GM18873 (cell line): Measurements from ENCODE around the gene GAK.

Source experiments
- ATAC-seq: cut with Tn5 transposase; IDR thresholded peaks from one replicate; pipeline ENCODE4 v1.9.1; 2021; ENCODE audit warnings: mild to moderate bottlenecking, moderate library complexity, moderate number of reproducible peaks; ENCODE audit not compliant: unreplicated experiment, low FRiP score

The GAK gene

DNA sequence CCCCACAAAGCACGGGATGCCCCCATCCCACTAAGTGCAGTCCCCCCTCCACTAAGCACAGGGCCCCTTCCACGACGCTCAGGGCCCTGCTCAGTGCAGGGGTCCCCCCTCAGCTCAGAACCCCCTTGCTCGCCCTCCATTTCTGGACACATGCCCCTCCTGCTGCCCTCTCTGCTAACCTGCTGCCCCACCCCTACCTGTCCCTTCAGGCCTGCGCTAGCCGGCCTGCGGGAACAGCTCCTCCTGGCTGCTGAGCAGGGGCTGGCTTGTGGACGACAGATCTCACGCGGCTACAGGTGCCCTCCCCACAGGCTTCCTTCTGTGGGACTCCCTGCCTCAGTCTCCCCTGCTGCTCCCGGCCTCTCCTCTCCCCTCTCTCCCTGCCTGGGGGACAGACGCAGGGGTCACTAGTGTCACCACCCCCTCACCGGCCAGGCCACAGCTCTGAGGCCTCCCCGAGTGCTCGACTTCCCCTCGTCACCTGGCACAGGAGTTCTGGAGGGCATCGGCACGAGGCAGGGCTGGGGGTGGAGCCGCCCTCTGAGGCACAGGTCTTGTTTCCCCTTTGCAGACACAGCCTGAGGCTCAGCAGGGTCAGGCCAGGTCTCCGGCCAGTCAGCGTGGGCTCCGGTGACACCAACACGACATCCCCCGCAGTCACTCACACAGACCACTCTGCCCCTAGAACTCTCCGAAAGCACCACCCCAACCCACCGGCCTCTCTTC is 21.6 kb downstream of the GAK start:
- ATAC-seq: no peak

DNA sequence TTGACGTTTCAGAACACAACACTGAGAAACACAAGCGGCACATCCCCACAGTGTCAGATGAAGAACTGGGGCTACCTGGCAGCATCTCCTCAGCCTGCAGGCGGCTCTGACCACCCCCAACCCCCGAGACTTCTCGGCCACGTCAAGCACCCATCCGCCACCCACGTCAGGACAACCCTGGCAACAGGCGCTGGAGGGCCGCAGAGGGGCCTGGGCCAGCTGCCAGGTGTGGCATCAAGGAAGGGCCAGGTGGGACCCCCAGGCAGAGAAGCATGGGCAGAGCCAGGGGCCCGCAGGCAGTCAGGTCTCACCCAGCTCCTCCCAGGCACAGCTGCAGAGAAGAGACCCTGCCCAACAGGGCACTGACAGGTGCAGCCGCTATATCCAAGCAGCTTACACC is 22.3 kb downstream of the GAK start:
- no peak for ATAC-seq

DNA sequence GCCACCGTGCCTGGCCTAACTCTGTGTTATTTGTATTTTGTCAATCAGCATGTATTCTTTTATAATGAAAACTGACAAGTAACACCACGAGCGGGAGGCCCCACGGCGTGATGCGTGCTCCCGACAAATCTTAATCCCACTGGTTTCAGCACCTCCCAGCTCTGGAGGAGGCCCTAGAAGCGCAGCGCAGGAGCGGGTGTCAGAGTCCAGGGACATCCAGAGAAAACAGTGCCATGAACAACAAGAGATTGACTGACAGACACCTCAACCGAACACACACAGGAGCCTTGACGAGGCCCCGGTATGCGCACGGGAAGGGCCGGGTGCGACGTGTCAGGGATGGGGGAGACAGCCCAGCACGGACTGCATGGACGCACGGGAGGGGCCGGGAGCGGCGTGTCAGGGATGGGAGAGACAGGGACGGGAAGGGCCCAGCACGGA is 23.0 kb downstream of the GAK start:
- no peak for ATAC-seq

DNA sequence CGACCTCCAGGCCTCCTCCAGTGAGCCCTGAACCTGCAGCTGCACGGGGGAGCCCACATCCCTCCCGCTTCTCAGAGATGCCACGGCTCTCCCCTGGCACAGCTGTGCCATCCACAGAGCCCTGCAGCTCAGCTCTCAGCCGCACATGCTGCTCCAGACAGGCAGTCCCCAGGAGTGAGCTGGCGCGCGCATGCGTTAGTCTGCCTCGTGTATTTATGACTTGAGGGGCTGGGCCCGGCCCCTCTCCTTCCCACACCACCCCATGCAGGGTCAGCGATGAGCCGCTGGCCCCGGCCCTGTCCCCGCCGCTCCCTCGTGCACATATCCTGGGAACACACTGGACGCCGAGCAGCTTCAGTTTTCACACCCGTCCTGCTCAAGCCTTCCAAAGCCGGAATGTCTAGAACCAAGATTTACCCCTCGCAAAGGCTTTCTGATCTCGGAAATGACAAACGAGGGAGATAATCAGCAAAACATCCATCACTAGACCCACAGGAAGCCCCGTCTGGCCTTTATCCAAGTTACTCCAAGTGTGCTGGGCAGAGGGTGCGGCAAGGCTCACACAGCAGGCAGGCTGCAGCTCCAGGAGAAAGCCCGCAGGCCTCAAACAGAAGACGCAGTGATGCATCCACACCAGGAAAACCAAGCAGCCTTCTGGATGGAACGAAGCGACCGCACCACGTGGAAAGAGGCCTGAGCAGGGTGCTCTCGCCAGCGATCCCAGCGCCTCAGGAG is 24.3 kb downstream of the GAK start:
- no peak for ATAC-seq

GRCh38 chr4:907103-907400 is 25.1 kb downstream of the GAK start:
- no peak for ATAC-seq

DNA sequence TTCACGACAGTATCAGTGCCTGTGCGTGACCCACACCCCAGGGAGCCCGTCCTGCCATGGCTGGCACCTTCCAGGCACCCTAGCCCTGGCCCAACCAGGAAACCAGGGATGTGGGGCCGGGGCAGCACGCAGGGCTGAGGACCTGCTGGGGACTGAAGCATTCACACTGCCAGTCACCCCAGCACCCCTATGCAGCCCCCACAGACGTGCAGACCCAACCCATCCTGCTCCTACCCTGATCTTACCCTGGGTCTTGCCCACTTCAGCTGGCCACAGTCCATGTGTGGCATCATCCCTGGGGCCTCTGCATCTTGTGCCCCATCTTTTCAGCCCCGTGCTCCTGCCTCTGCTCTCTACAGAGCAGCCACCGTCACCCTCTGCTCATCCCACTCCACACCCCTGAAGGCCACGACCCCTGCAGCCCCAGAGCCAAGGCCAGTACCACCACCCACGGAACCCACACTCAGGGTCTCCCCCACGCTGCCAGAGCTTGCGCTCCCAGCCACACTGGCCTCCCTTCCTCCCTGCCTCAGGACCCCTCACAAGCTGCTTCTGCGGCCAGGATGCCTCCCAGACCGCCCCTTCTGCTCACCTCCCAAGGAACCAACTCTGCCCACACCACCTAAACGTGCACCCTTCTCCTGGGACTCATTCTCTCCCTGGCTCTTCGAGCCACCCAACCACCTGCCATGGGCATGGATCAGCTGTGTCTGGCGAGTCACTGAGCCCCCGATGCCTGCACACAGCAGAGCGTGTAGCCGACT is 25.6 kb downstream of the GAK start:
- no peak for ATAC-seq

DNA sequence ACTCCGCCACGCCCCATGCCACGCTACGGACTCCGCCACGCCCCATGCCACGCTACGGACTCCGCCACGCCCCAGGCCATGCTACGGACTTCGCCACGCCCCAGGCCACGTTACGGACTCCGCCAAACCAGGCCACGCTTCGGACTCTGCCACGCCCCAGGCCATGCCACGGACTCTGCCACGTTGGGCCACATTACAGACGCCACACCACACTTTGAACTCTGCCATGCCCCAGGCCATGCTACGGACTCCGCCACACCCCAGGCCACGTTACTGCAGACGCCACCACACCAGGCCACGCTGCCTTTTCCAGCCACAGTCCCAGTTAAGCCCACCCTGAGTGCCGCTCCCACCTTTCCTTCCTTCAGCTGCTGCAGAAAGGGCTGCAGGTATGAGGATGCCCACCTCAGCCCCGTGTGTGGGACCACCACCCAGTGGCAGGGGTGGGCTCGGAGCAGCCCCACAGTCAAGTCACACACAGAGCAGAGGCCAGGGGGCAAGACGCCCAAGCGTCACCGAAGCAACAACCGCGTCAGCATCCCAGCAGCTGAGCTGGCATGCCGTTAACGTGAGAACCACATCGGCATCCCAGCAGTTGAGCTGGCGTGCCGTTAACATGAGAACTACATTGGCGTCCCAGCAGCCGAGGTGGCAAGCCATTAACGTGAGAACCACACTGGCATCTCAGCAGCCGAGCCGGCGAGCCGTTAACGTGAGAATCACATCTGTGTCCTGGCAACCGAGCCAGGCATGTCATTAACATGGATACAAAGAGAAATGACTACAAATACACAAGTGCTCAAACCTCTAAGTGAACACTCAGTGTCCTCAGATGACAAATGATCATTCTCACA is 26.4 kb downstream of the GAK start:
- ATAC-seq: no peak

DNA sequence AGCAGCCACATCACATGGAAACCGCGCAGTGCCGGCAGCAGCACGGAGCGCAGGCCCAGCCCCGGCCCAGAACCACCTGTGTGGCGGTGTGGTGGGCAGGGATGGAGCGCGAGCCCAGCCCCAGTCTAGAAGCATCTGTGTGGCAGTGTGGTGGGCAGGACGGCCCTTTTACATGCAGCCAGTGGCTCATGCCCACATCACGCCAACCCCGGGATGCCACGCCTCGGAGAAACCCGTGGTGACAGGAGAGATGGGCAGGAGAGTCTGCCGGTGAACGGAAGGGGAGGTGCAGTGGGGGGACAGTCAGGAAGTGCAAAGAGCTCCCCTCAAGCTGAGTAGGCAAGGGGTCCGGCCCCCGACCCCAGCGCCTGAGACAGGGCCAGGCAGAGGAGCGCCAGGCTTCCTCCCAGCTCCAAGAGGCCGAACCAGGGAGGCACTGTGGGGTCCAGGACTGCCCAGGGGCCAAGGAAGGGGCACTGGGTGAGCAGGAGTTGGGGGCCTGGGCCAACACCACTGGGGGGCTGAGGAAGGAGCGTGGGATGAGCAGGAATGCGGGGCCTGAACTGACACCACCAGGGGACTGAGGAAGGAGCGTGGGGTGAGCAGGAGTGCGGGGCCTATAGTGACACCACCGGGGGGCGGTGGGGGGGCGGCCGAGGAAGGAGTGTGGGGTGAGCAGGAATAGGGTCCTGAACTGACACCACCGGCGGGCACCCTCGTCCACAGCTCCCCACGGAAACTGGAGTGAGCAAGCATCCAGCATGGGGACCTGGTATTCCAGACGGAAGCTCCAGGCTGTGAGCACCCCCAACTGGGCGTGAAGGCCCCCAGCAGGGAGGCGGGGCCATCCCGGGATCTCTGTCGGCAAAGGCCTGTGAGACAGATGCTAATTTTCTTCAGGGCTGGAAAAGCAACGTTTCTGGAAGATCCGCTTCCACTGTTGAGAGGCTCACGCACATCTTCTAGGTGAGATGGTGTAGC is 28.8 kb downstream of the GAK start:
- no peak for ATAC-seq

- no peak for ATAC-seq
Observed at GRCh38 chr4:901192-901910, 30.8 kb downstream of the GAK start.

- no peak for ATAC-seq
Observed at GRCh38 chr4:900721-901120, 31.4 kb downstream of the GAK start.

DNA sequence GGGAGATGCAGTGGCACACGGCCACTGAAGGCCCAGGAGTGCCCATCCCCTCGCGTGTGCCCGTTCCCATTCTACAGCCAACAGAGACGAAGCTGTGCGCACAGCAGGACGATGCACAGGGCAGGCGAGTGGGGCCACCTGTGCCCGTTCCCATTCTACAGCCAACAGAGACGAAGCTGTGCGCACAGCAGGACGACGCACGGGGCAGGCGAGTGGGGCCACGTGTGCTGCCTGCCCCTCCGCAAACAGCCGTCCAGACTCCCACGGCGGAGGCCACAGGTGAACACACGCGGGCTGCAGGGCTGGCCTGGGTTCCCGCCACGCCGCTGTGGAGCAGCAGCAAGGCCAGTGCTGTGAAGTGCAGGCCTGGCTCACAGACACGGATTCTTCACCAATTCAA is 32.0 kb downstream of the GAK start:
- no peak for ATAC-seq

DNA sequence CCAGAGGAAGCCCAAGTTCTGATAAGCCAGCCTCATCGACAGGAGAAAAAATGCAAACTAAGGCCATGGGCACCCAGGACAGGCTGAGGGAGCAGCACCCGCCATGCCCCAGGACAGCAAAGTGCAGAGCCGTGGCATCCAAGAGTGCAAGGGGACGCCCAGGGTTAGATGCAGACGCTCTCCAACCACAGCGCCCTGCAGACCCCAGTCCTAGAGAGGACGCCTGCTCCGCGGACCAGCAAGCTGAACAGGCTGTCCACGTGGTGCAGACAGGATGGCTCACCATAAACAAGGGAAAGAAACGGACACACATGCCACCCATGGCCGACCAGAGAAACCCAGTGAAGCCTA is 32.6 kb downstream of the GAK start:
- no peak for ATAC-seq

GRCh38 chr4:898869-899555 is 33.1 kb downstream of the GAK start:
- ATAC-seq: no peak

DNA sequence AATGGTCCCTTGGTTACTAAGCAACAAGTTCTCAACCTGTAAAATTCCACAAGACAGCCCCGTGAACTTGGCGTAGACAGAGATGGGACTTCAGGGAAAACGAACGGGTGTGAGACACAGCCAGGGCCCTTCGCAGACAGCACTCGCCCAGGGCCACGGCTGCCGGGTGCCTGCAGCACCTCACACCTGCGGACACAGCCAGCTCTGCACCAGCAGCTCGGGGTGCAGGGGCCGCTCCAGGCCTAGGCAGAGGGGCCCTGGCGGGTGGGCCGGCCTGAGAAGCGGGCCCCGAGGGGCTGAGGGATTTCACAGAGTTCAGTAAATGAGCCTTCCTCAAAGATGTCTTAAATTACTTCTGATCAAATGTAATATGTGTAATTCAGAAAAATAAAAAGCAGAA is 34.0 kb downstream of the GAK start:
- no peak for ATAC-seq

GRCh38 chr4:896630-897029 is 35.5 kb downstream of the GAK start:
- ATAC-seq: no peak

- ATAC-seq: no peak
Observed at GRCh38 chr4:896216-896615, 35.9 kb downstream of the GAK start.

- no peak for ATAC-seq
Observed at GRCh38 chr4:895596-895995, 36.5 kb downstream of the GAK start.

GRCh38 chr4:893995-894705 is 38.0 kb downstream of the GAK start:
- ATAC-seq: no peak
